GM21786 (cell line): Measurements from ENCODE around the gene PIAS4.

ENCODE experiments used
- ATAC-seq: cut with Tn5 transposase; IDR thresholded peaks from one replicate; pipeline ENCODE4 v1.9.1; 2021; ENCODE audit not compliant: unreplicated experiment

PIAS4 gene

GRCh38 chr19:4018775-4019504 lies 11.4 kb downstream of the PIAS4 start:
- no peak for ATAC-seq

- ATAC-seq, result no peak
These were observed 12.0 kb downstream of the PIAS4 start for GRCh38 chr19:4019578-4019977.

GRCh38 chr19:4023600-4024398 lies 16.3 kb downstream of the PIAS4 start:
- no peak for ATAC-seq

- ATAC-seq, result no peak
These were observed 17.8 kb downstream of the PIAS4 start for GRCh38 chr19:4025317-4025716.

- ATAC-seq, result no peak
These were observed 19.6 kb downstream of the PIAS4 start for GRCh38 chr19:4027146-4027545.

- no peak for ATAC-seq
These were observed 21.1 kb downstream of the PIAS4 start for GRCh38 chr19:4028334-4029246.

- ATAC-seq, result no peak
These were observed 21.7 kb downstream of the PIAS4 start for GRCh38 chr19:4029247-4029614.

GRCh38 chr19:4030552-4030951 lies 23.0 kb downstream of the PIAS4 start:
- ATAC-seq, result no peak

- ATAC-seq, result no peak
These were observed 23.4 kb downstream of the PIAS4 start for GRCh38 chr19:4030981-4031380.

- ATAC-seq, result no peak
These were observed 23.9 kb downstream of the PIAS4 start for GRCh38 chr19:4031420-4031819.

- no peak for ATAC-seq
These were observed 24.9 kb downstream of the PIAS4 start for GRCh38 chr19:4032436-4032835.

- no peak for ATAC-seq
These were observed 25.8 kb downstream of the PIAS4 start for GRCh38 chr19:4033028-4033956.

- ATAC-seq, result no peak
These were observed 26.8 kb downstream of the PIAS4 start for GRCh38 chr19:4034048-4035017.

GRCh38 chr19:4035018-4035566 lies 27.6 kb downstream of the PIAS4 start:
- no peak for ATAC-seq

- ATAC-seq, result no peak
These were observed 28.0 kb downstream of the PIAS4 start for GRCh38 chr19:4035582-4035981.

- no peak for ATAC-seq
These were observed 29.2 kb downstream of the PIAS4 start for GRCh38 chr19:4036576-4037300.

- ATAC-seq, result no peak
These were observed 29.9 kb downstream of the PIAS4 start for GRCh38 chr19:4037301-4037949.

GRCh38 chr19:4038057-4038456 lies 30.5 kb downstream of the PIAS4 start:
- no peak for ATAC-seq
